Measurements from ENCODE around the gene SERTAD4. TPM values are rescaled to one million over a fixed set of nuclear protein-coding genes. Genes with fewer than 3 reads are reported as not detected.

The SERTAD4 gene
- total and polyA plus RNA-seq, 8 donors: 0.29 to 5.4 (median 2.5) TPM

- Histone ChIP-seq H3K36me3 (no peaks in the 10 kb centered on the region), H3K9me3 (no peaks in the 10 kb centered on the region), H3K4me3 (no peak overlapping the region), H3K4me1 (peaks cover 8 to 43% (median 28%) of the 10 kb centered on the region in 4 donors), H3K27ac (no peak overlapping the region), H3K27me3 (peaks cover 0 to 3% (median 0%) of the 10 kb centered on the region in 3 donors)
- intact Hi-C loops (cut with DNase I; ENCODE audit: low total_unique reads): no loop called here
- TF ChIP-seq POLR2A (IDR thresholded peaks at IDR 0.05) (no peak), POLR2AphosphoS5 (IDR thresholded peaks at IDR 0.05) (no peak), EP300 (IDR thresholded peaks at IDR 0.05) (no peak)
- TF ChIP-seq, protein P1, sequence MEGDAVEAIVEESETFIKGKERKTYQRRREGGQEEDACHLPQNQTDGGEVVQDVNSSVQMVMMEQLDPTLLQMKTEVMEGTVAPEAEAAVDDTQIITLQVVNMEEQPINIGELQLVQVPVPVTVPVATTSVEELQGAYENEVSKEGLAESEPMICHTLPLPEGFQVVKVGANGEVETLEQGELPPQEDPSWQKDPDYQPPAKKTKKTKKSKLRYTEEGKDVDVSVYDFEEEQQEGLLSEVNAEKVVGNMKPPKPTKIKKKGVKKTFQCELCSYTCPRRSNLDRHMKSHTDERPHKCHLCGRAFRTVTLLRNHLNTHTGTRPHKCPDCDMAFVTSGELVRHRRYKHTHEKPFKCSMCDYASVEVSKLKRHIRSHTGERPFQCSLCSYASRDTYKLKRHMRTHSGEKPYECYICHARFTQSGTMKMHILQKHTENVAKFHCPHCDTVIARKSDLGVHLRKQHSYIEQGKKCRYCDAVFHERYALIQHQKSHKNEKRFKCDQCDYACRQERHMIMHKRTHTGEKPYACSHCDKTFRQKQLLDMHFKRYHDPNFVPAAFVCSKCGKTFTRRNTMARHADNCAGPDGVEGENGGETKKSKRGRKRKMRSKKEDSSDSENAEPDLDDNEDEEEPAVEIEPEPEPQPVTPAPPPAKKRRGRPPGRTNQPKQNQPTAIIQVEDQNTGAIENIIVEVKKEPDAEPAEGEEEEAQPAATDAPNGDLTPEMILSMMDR (IDR thresholded peaks at IDR 0.05): no peak
- 88 to 94% (median 93%) methylated on average over 5 of the region's 5 CpGs for WGBS, 5 donors
- no peak for DNase-seq
These were observed 8.5 kb downstream of the SERTAD4 start for GRCh38 chr1:210241121-210241520.

DNA sequence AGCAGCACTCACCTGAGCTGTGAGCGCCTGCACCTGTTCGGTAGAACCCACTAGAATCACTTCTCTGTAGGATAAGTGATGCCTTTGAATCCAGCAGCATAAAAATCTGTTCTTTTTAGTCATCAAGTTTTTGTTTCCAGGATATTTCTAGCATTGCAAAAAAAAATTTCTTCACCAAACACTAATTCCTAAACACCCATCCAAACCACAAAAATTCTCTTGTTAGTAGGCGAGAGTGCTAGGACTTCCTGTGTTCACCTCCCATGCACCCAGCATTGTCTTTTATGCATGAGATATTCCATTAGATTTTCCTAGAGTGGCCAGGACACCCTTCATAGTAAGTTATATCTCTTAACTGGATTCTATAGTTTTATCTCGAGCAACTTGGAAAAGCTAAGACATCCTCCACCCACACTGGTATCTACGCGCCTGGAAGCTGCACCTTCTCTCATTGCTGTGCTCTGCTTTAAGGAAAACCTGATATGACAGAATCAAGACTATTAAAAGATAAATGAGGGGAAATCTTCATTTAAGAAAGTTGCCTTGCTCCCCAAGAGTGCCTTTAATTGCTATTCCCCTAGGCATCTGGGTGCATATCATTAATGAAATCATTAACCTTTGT is 12.3 kb downstream of the SERTAD4 start:
- 86 to 91% (median 89%) methylated on average over 6 of the region's 6 CpGs for WGBS, 5 donors
- Histone ChIP-seq H3K36me3 (no peaks in the 10 kb centered on the region), H3K4me1 (peaks cover 0 to 15% (median 4%) of the 10 kb centered on the region in 4 donors), H3K4me3 (no peak overlapping the region), H3K27ac (no peak overlapping the region), H3K9me3 (no peaks in the 10 kb centered on the region), H3K27me3 (no peaks in the 10 kb centered on the region)
- DNase-seq: no peak
- intact Hi-C loops (cut with DNase I; ENCODE audit: low total_unique reads): no loop called here
- TF ChIP-seq POLR2AphosphoS5 (IDR thresholded peaks at IDR 0.05) (no peak), POLR2A (IDR thresholded peaks at IDR 0.05) (no peak), EP300 (IDR thresholded peaks at IDR 0.05) (no peak)
- TF ChIP-seq, protein P1 (IDR thresholded peaks at IDR 0.05): no peak

DNA sequence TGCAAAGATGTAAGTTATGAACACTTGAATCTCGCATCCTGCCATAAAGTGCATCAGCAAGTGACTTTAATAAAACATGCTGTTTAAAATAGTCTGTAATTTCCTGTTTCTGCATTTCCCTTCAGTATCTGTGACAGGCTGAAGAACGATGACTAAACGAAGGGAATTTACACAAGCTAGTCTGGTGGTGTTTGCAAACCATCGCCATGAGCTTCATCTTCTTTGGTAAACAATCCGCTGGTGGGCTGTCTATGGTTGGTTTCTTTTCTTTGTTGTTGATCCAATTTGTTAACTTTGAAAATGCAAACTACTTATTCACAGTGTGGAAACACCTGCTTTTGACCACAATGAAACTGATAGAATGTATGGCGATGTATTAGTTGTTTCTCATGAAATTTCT is 13.9 kb downstream of the SERTAD4 start:
- H3K9me3 ChIP-seq: no peaks in the 10 kb centered on the region
- peaks cover 0 to 5% (median 0%) of the 10 kb centered on the region in 3 donors for H3K27me3 ChIP-seq
- 44 to 56% (median 49%) methylated on average over 6 of the region's 6 CpGs for WGBS, 5 donors
- TF ChIP-seq, protein P1 (IDR thresholded peaks at IDR 0.05): no peak
- TF ChIP-seq POLR2A (IDR thresholded peaks at IDR 0.05): no peak
- intact Hi-C loops (cut with DNase I; ENCODE audit: low total_unique reads): no loop called here
- DNase-seq: no peak
- H3K27ac ChIP-seq: no peak overlapping the region
- peaks cover 7 to 18% (median 10%) of the 10 kb centered on the region in 4 donors for H3K4me1 ChIP-seq
- no peak overlapping the region for H3K4me3 ChIP-seq
- H3K36me3 ChIP-seq: no peaks in the 10 kb centered on the region

GRCh38 chr1:210248341-210248740 is 15.7 kb downstream of the SERTAD4 start:
- intact Hi-C loops (cut with DNase I; ENCODE audit: low total_unique reads): no loop called here
- H3K27ac ChIP-seq: no peak overlapping the region
- no peak overlapping the region for H3K4me3 ChIP-seq
- H3K4me1 ChIP-seq: peaks cover 23 to 36% (median 28%) of the 10 kb centered on the region in 4 donors
- H3K27me3 ChIP-seq: peaks cover 0 to 24% (median 9%) of the 10 kb centered on the region in 3 donors
- H3K9me3 ChIP-seq: no peaks in the 10 kb centered on the region
- TF ChIP-seq EP300 (IDR thresholded peaks at IDR 0.05): no peak
- TF ChIP-seq POLR2AphosphoS5 (IDR thresholded peaks at IDR 0.05): no peak
- TF ChIP-seq POLR2A (IDR thresholded peaks at IDR 0.05): no peak
- TF ChIP-seq, protein P1 (IDR thresholded peaks at IDR 0.05): no peak
- WGBS, 5 donors: 77 to 83% (median 80%) methylated on average over 4 of the region's 4 CpGs
- no peak for DNase-seq
- H3K36me3 ChIP-seq: no peaks in the 10 kb centered on the region
